ENCODE measurements around the gene RPS16.

Gene RPS16

GRCh38 chr19:39419003-39419402 lies 16.7 kb downstream of the RPS16 start:
- H3K4me3 ChIP-seq (ENCODE audit: low read length): no peak overlapping the region
- DNase-seq (ENCODE audit: low read depth): no peak
- TF ChIP-seq CTCF (IDR thresholded peaks at IDR 0.05; ENCODE audit: insufficient read depth, low read depth, low read length, missing control alignments): no peak

GRCh38 chr19:39417463-39418181 lies 18.1 kb downstream of the RPS16 start:
- no peak for TF ChIP-seq CTCF (IDR thresholded peaks at IDR 0.05; ENCODE audit: insufficient read depth, low read depth, low read length, missing control alignments)
- no peak overlapping the region for H3K4me3 ChIP-seq (ENCODE audit: low read length)
- DNase-seq (ENCODE audit: low read depth): no peak

- TF ChIP-seq CTCF (IDR thresholded peaks at IDR 0.05; ENCODE audit: insufficient read depth, low read depth, low read length, missing control alignments): no peak
- H3K4me3 ChIP-seq (ENCODE audit: low read length): no peak overlapping the region
Measured at GRCh38 chr19:39416152-39417120, 19.3 kb downstream of the RPS16 start.

GRCh38 chr19:39415111-39416046 lies 20.4 kb downstream of the RPS16 start:
- no peak for TF ChIP-seq CTCF (IDR thresholded peaks at IDR 0.05; ENCODE audit: insufficient read depth, low read depth, low read length, missing control alignments)
- no peak overlapping the region for H3K4me3 ChIP-seq (ENCODE audit: low read length)
- no peak for DNase-seq (ENCODE audit: low read depth)

More at GRCh38 chr19:39416152-39417120, 19.3 kb downstream of the RPS16 start:
- DNase-seq (ENCODE audit: low read depth): no peak

- H3K4me3 ChIP-seq (ENCODE audit: low read length): peak overlapping the region; percentile 92
- DNase-seq (ENCODE audit: low read depth): no peak
- TF ChIP-seq CTCF (IDR thresholded peaks at IDR 0.05; ENCODE audit: insufficient read depth, low read depth, low read length, missing control alignments): no peak
Measured at GRCh38 chr19:39413911-39414608, 21.7 kb downstream of the RPS16 start.

Data from epithelial cell of esophagus (primary cell).